GM19397 (cell line): ENCODE data around the gene WDFY4.
A peak's percentile ranks its signal among the peaks of the same experiment; 100 is the strongest.

Experiments
- ATAC-seq: cut with Tn5 transposase; IDR thresholded peaks from one replicate; pipeline ENCODE4 v1.9.1; 2021; ENCODE audit warnings: mild to moderate bottlenecking, moderate library complexity; ENCODE audit not compliant: unreplicated experiment

WDFY4 gene

DNA sequence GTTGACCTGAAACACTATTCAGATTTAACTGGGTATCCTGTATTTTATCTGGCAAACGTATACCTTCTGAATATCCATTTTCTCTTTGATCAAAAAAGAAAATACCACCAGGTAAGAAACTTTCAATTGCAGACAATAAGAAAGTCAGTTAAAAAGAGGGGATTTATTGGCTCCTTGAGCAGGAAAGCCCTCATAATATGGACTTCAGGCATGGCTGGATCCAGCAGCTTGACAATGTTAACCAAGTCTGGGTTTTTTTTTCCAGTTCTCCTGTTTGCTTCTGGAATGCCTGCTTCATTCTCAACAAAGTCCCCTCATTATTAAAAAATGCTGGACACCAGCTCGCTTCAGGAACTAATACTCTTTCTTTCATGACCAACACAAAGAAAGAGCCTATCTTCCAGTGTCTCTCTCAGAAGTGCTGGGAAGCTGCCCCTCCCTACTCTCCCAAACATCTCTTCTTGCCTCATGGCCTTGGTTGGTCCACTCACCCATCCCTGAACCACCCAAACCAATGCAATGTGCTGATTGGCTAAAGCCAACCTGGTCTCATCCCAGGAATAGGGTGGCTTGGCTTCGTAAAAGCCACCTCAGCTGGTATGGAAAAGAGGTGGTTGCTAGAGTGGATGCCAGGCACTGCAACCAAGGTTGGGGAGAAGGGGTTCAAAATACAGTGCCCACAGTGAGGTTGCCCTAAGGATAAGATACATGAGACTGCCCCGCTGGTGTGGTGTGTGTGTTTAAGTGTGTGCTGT lies 30.6 kb upstream of the WDFY4 start:
- ATAC-seq = no peak

GRCh38 chr10:48655411-48656240 lies 29.0 kb upstream of the WDFY4 start:
- ATAC-seq = peak; percentile 2

DNA sequence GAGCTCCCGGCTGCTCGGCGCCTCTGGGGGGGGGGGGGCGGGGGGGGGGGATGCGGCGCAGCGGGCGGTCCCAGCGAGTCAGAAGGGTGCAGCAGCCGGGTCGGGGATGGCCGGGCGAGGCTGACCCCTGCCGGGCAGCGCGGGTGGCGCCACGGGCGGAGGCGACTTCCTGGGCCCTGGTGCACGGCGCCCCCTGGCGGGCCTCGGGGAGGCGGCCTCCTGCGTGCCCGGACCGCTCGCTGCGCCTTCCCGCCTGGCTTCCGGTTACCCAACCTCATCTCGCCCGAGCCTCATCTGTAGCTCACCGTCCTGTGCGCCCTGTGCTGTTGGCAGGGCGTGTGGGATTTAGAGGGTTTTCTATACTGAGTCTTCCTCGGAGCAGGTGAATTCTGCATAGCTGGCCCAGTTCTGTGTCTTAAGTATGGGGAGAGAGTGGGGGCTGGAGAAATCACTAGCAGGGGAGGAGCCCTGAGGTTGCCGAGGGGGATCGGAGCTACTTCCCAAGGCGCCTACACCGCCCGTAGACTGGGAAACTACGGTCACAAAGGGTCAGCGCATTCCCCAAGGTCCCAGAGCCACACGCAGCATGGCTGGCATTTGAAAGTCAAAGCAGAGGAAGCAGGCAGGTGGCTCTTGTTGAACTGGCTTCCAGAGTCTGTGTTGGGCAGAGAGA lies 28.3 kb upstream of the WDFY4 start:
- peak; percentile 88 for ATAC-seq

DNA sequence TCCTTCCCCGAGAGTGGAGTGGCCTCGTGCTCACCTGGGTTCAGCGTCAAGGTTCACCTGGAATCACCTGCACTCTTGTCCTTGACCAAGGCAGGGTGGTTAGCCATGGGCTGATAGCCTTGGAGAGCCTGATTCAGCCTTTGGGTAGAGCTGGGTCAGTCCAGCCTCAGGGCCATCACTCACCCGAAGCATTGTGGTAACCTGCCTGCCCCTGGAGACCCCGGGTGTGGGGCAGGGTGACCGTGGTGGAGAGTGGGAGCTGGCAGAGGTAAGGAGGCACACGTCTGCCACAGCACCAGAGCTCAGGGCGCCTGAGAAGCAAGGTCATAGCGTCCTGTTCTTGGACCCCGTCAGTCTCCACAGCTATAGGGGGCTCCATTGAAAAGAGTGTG lies 27.8 kb upstream of the WDFY4 start:
- ATAC-seq = no peak

DNA sequence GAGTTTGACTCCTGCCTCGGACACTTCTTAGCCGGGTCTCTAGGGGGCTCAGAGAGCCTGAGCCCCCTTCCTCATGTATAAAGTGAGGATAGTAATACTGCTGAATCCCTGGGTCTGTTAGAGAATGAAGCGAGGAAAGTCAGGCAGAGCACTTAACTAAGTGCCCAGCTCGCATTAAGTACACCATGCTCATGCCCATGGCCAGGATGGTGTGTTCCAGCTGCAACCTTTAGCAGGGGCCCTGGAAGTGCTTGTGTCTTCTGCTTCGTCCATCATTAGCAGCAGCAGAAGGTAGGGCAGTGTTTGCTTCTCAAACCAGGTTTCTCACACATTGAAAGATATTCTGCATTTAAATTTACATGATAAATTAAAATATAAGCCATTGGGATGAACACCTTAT lies 27.3 kb upstream of the WDFY4 start:
- ATAC-seq = no peak

DNA sequence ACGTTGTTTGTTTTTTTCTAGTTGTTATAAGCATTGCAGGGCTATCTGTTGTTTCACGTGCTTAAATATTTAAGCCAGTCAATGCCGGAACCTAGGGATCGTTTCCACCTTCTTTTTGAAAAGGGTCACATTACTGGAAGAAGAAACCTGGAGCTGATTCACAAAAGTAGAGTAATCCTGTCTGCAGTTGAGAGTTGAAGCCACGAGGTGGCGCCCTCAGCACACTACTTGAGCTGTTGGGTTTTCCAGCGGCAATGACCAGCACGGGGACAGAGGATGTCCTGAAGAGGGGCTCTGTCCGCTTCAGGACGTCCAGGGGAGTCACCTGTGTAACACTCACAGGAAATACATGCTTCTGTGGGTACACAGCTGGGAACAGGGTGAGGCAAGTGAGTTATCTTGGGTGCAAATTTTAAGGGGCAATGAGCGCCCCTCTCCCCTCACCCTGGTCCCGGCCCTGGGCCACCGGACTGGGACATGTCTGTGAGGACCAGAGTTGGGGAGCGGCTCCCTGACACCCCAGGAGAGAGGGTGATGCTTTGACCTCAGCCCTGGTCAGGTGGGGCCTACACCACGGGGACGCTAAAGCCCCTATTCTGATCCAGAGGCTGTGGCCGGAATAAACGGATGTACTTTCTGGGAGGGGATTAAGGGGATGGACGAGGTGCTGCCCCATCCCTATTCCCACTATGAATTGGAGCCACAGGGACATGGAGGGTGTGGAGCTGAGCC lies 26.3 kb upstream of the WDFY4 start:
- no peak for ATAC-seq

GRCh38 chr10:48658975-48659269 lies 25.8 kb upstream of the WDFY4 start:
- no peak for ATAC-seq

GRCh38 chr10:48659790-48660189 lies 24.9 kb upstream of the WDFY4 start:
- ATAC-seq = no peak

- no peak for ATAC-seq
Measured at GRCh38 chr10:48661441-48661840, 23.2 kb upstream of the WDFY4 start.

DNA sequence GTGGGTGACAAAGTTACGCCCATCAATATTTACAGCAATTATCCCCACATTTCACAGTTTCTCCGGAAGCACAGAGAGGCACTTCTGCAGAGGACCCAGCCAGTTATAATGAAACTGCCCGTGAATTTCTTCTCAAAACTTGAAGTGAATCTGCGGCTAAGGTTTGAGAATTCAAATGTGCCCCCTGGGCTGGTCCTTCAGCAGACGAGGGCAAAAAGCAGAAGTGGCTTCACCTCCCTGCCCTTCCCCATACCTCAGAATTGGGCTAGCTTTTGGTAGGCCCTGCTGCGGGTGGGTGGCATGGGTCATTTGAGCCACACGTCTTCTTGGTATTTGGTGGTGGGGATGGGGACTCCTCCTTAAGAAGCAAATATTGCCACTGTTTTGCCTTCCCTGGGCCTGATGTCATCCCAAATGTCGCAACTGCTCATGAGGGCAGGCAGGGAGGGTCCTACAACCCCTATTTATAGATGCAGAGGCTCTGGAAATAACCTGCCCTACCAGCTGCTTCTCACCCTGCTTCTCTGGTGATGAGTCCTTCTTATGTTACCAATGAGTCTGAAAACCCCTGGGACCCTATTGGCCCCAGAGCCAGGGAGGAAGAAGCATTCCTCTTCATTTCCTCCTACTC lies 16.6 kb upstream of the WDFY4 start:
- peak; percentile 41 for ATAC-seq

DNA sequence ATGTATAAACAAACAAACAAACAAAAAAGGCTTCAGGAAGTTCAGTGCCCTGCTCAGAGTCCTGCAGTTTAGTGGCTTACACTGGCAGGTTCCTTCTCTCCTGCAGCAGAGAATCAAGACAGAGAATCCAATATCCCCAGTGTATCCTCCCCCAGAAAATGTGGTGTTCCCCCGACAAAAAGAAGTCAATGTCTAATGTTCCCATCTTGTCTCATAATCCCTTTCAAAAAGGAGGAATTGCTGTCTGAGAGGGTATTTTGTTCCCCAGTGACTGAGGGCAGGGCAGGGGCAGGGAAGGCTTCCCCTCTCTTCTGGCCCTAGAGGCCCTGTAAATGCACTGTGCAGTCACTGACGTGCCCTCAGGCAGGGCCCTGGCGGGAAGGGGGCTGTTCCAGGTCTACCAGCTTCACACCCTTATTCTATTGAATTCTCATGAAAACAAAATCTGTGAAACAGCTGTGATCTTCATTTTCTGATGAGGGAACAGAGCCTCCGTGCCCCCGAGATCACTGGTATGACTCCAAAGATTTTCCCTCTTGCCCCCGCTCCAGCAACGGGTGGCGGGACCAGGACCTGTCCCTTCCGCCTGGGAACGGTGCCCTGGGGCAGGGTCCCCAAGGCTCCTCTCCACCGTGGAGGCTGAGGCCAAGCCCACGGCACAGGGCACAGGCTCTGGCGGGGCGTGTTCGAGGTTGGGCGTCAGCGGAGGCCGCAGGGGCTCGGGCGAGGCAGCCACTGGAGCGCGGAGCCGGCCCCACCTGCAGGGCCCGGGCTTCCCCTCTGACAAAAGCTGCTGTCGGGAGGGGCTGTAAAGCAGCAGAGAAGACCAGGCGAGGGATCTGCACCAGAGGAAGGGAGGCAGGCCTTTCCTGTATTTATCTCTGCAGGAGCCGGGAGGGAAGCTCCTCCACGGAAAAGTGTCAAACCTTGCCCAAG lies 13.4 kb upstream of the WDFY4 start:
- ATAC-seq = peak; percentile 73

DNA sequence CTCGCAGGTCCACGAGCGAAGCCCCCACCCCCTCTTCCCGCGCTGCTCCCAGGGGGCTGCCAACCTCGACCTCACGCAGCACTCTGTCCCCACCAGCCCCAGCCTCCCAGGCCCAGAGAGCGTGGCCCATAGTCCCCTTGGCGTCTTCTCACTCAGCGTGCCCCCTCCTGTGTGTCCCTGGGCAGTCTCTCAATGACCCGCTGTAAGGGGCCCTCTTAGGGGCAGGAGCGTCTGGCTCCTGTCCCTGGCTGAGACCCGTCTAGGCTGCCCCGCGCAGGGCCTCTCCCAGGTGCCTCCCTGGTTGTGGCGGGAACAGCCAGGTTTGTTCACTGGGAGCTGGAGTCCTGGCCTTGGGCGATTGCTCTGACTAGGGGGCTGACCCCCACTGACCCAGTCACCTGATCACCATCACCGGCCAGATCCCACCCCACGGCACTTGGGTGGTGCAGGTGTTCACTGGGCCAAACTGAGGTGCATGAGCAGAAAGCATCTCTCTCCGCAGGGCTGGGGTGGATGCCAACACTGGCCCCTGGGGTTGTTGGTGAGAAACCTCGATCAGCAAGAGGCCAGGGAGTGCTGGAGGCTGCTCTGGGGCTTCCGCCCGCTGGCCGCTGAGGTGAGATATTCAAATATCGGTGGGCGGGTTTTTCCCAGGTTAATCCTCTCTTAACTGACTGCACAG lies 12.6 kb upstream of the WDFY4 start:
- peak; percentile 41 for ATAC-seq

DNA sequence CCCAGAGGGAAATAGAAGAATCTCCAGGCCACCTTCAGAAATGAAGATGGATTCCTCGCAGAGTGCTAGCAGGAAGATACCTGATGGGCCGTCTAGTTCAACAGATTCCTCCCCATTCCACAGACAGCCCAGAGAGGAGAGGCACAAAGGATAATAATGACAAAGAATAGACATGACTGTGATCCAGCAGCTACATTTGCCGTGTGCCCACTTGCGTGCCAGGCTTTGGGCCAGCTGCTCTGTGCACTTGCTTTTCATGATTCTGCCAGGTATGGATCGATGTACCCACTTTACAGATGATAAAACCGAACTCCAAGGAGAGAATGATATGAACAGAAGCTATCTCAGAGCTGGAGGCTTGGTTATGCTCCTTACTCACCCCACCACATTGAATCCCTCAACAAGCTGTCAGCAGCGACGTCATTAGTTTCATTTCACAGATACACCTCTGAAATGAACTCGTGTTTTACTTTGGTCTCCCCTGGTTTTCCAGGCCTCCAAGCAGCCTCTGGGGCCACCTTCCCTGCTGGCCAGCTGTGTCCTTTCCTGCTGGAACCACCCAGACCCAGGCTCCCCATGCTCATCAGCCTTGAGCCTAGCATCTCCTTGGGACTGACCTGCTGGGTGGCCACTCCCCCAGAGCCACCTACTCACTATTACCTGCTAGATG lies 11.9 kb upstream of the WDFY4 start:
- no peak for ATAC-seq

DNA sequence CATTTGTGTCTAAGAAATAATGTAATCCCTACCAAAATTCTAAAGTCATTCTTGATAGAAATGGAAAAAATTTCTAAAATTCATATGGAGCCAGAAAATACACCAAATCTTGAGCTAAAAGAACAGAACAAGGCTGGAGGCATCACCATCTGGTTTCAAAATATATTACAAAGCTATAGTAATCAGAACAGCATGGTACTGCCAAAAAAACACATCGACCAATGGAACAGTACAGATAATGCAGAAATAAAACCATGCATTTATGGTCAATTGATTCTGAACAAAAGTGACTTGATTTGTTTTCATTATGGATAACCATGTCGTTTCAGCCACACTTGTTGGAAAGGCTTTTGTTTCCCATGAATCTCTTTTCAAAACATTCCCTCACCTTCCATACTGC lies 7.0 kb upstream of the WDFY4 start:
- ATAC-seq = no peak

- peak; percentile 53 for ATAC-seq
Measured at GRCh38 chr10:48678041-48678440, 6.6 kb upstream of the WDFY4 start.

- no peak for ATAC-seq
Measured at GRCh38 chr10:48681740-48682139, 2.9 kb upstream of the WDFY4 start.

DNA sequence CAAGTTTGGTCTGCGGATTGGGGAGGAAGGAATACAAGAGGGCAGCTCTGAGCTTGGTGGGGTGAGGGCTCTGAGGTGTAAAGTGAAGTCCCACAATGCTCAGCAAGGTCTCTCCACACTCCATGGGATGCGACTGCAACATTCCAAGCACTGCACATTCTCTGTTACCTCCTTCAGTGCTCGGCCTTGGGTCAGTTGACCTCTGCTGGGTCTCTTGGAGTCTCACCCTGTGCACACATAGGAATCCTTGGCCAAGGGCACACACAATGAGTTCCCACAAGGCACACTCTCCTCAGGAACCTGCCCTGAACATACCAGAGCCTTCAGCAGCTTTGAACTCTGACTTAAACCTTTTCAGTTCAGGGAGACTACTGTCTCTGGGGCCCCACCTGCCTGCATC lies 2.4 kb upstream of the WDFY4 start:
- ATAC-seq = no peak

- no peak for ATAC-seq
Measured at GRCh38 chr10:48683424-48683823, 1.2 kb upstream of the WDFY4 start.

DNA sequence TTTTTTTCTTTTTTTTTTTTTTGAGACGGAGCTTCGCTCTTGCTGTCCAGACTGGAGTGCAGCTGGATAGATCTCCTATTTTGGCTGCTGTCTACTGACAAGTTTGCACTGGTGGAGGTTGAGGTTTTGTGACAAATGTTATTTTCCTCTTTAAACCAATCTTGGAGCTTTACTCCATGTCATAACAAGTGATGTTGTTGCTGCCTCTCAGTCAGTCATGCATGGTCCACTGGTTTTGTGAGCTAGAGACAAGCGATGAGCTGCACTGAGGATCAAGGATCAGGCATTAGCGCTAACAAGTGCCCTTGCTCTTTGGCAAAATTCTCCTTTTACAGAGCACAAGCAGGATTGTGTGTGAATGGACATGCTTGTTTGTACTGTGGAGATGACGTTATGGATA lies 805 bp upstream of the WDFY4 start:
- ATAC-seq = no peak
